GM13977 (cell line): ENCODE data around the gene SSNA1.

Experiments
- DNase-seq: peaks from one replicate; pipeline ENCODE4 v3.0.0; 2012; ENCODE audit warnings: low spot score
- CTCF ChIP-seq: IDR thresholded peaks from 2 replicates; pipeline ENCODE4 v1.5.1; 2012; ENCODE audit warnings: mild to moderate bottlenecking, control low read depth; ENCODE audit not compliant: insufficient read depth; ENCODE audit errors: extremely low read depth, missing control alignments
- in situ Hi-C: fragments of 300-500 bp; cut with MboI; formaldehyde crosslinking; loops from one replicate; pipeline ENCODE4 v1.12.0; 2022; ENCODE audit warnings: low sequenced_read_pairs, low pct_unique_long_range_greater_than_20kb, mixed read lengths, inconsistent platforms; ENCODE audit not compliant: unreplicated experiment

Gene SSNA1

GRCh38 chr9:137230705-137231371, 42.4 kb downstream of the SSNA1 start, which contains the start of gene SLC34A3:
Gene SLC34A3, plus strand, starts transcription at chr9:137230901. Its CDS starts 802 bp downstream, at chr9:137231703.
- no peak for TF ChIP-seq CTCF
- in situ Hi-C loops: no loop called here

GRCh38 chr9:137231372-137232039, 43.0 kb downstream of the SSNA1 start:
- in situ Hi-C loops: no loop called here
- no peak for TF ChIP-seq CTCF
- DNase-seq: no peak

More at GRCh38 chr9:137230705-137231371, 42.4 kb downstream of the SSNA1 start, which contains the start of gene SLC34A3:
- DNase-seq: no peak

GRCh38 chr9:137232101-137232500, 43.6 kb downstream of the SSNA1 start:
- no peak for TF ChIP-seq CTCF
- in situ Hi-C loops: no loop called here
- DNase-seq: no peak

- DNase-seq: no peak
- in situ Hi-C loops: no loop called here
- no peak for TF ChIP-seq CTCF
Observed at GRCh38 chr9:137232510-137232909, 44.0 kb downstream of the SSNA1 start.

- no peak for DNase-seq
- no peak for TF ChIP-seq CTCF
- in situ Hi-C loops: no loop called here
Observed at GRCh38 chr9:137233143-137233980, 44.9 kb downstream of the SSNA1 start.

- no peak for DNase-seq
- in situ Hi-C loops: no loop called here
- no peak for TF ChIP-seq CTCF
Observed at GRCh38 chr9:137234055-137234697, 45.7 kb downstream of the SSNA1 start.
